Heart left ventricle (tissue), 16 donors: ENCODE measurements around the gene ATF4. TPM values are rescaled to one million over a fixed set of nuclear protein-coding genes. Genes with fewer than 3 reads are reported as not detected.

Experiments
- ATAC-seq, 4 donors: fragments of 200-7000 bp; cut with Tn5 transposase; one replicate each; pipeline ENCODE4 v1.9.1; 2020 to 2022; ENCODE audit warnings: moderate library complexity in 4 of 4, mild to moderate bottlenecking in 3 of 4, moderate number of reproducible peaks in 1 of 4
- DNase-seq, 5 donors: peaks; one replicate each; pipeline ENCODE4 v3.0.0-alpha.2; 2020
- H3K27ac ChIP-seq, 12 donors: fragments of 200-600 bp; sonication (generic) in 4 of 12; one replicate each; pipeline versions ENCODE4 v1.5.0 to v1.8.0; 2016 to 2022; ENCODE audit warnings: mild to moderate bottlenecking in 2 of 12
- H3K27me3 ChIP-seq, 9 donors: fragments of 200-600 bp; sonication (generic) in 2 of 9; one replicate each; pipeline versions ENCODE4 v1.5.1 to v1.8.0; 2016 to 2022; ENCODE audit warnings: mild to moderate bottlenecking in 3 of 9
- H3K36me3 ChIP-seq, 9 donors: fragments of 200-600 bp; sonication (generic) in 2 of 9; one replicate each; pipeline versions ENCODE4 v1.5.0 to v1.8.0; 2018 to 2022; ENCODE audit warnings: mild to moderate bottlenecking in 2 of 9
- H3K4me1 ChIP-seq, 12 donors: fragments of 200-600 bp; sonication (generic) in 4 of 12; one replicate each; pipeline versions ENCODE4 v1.5.0 to v1.8.0; 2016 to 2022; ENCODE audit warnings: mild to moderate bottlenecking in 3 of 12
- H3K4me3 ChIP-seq, 12 donors: fragments of 200-600 bp; sonication (generic) in 4 of 12; one replicate each; pipeline versions ENCODE4 v1.5.0 to v1.8.0; 2017 to 2022; ENCODE audit warnings: mild to moderate bottlenecking in 9 of 12, moderate library complexity in 4 of 12
- H3K9me3 ChIP-seq, 12 donors: fragments of 200-600 bp; sonication (generic) in 4 of 12; one replicate each; pipeline versions ENCODE4 v1.5.0 to v1.8.0; 2016 to 2022; ENCODE audit warnings: mild to moderate bottlenecking in 1 of 12
- CTCF ChIP-seq, 12 donors: fragments of 200-600 bp; sonication (generic) in 4 of 12; IDR thresholded peaks; one replicate each; pipeline versions ENCODE4 v1.5.0 to v1.8.0; 2018 to 2022; ENCODE audit warnings: antibody characterized with exemption in 12 of 12, mild to moderate bottlenecking in 5 of 12
- POLR2A ChIP-seq, 2 donors: fragments of 450-650 bp; IDR thresholded peaks; one replicate each; pipeline ENCODE4 v1.6.1; 2017; ENCODE audit warnings: antibody characterized with exemption in 2 of 2, mild to moderate bottlenecking in 2 of 2, moderate library complexity in 2 of 2
- WGBS, 4 donors: extraction: QIAGEN DNeasy Blood & Tissue Kit in 2 of 4; methylation state at CpG; one replicate each; pipeline versions ENCODE4 v1.1.5 to v1.1.7; 2013 to 2018; 5-methylcytosine and 5-hydroxymethylcytosine counted together
- intact Hi-C, 10 donors: fragments of 100-400 bp; cut with DNase I; formaldehyde crosslinking; loops; one replicate each; pipeline versions ENCODE4 v1.11.1 to v1.14.2; 2022
- polyA plus RNA-seq, 2 donors: library from polyadenylated mRNA; stranded (reverse); fragments of 200-250 nt; gene quantifications; one replicate each; pipeline ENCODE4 v1.2.3, GENCODE V29; 2013
- total RNA-seq, 9 donors: library from RNA; depleted of rRNA in 2 of 9; stranded (reverse); fragments of >200 nt in 2 of 9; fragmentation: NEBNext Ultra II Directional in 3 of 9; extraction: Animal tissue kit (Norgen Biotek cat#: 25700) in 3 of 9; gene quantifications; one replicate each; pipeline versions ENCODE4 v1.1.0 to v1.2.4, GENCODE V29; 2016 to 2023
- donor health status: ischemic (EF 13 %, LVEDD 7.1; RV severe dilation, severe dysfunction).
- donor health status: healthy with polysubstance abuse.
- donor health status: DM: no; HTN: yes; CAD: no.
- donor health status: DM: no; HTN: no; CAD: no.
- donor health status: ischemic (EF 25% LVEDD 6.9; RV normal size, moderate dysfunction).
- donor health status: ischemic (EF 25% LVEDD 5.7; RV mildly dilated, moderate dysfunction).
- donor health status: healthy.
- donor health status: DM: yes; HTN: yes; CAD: no.
- donor health status: ischemic (EF 35%, LVEDD 5.7; RV mildly dilated, moderate dysfunction).
- donor health status: nonischemic (EF 11% LVEDD 7.7; RV severe dilation, severe dysfunction).
- donor health status: DM: yes; HTN: yes; CAD: no.
- donor health status: PGD.
- donor health status: ischemic (EF 29% LVEDD 5.4; RV normal size, mild dysfunction).
- donor health status: nonischemic (EF 23%, LVEDD 6.1; RV moderate dilation, normal function).

The ATF4 gene
- total and polyA plus RNA-seq, 11 donors: 117 to 458 (median 176) TPM

GRCh38 chr22:39501644-39502108 is 18.7 kb upstream of the ATF4 start:
- Histone ChIP-seq H3K4me3 (peak overlapping the region; percentile 76 to 100 (median 96)), H3K9me3 (no peaks in the 10 kb centered on the region), H3K27me3 (no peaks in the 10 kb centered on the region), H3K4me1 (peaks cover 14 to 70% (median 49%) of the 10 kb centered on the region in 12 donors), H3K36me3 (peaks cover 5 to 30% (median 28%) of the 10 kb centered on the region in 9 donors), H3K27ac (peak overlapping the region; percentile 54 to 96 (median 92))
- peak in 1 of 2 donors; percentile 63 for TF ChIP-seq POLR2A (IDR thresholded peaks at IDR 0.05)
- TF ChIP-seq CTCF (IDR thresholded peaks at IDR 0.05): no peak
- 28 to 39% (median 32%) methylated on average over 10 to 13 of the region's 13 CpGs for WGBS, 4 donors
- ATAC-seq (no peak), DNase-seq (no peak)
- intact Hi-C loops: loop anchor here in 7 of 10 donors (1.0 to 10.0 kb wide), 6 partner anchors 17 to 104 kb away; partner anchors contain the start of genes ATF4 (in 4 of the 7) and TAB1 (in 2 of the 7)

- intact Hi-C loops: loop anchor here in 7 of 10 donors (1.0 to 10.0 kb wide), 6 partner anchors 17 to 105 kb away; partner anchors contain the start of genes ATF4 (in 3 of the 7) and TAB1 (in 2 of the 7)
- Histone ChIP-seq H3K4me1 (peaks cover 14 to 68% (median 48%) of the 10 kb centered on the region in 12 donors), H3K27ac (peak within 1 kb of the TSS; percentile 63 to 96 (median 92)), H3K4me3 (peak within 1 kb of the TSS; percentile 76 to 100 (median 96)), H3K36me3 (peaks cover 5 to 36% (median 33%) of the 10 kb centered on the region in 9 donors), H3K9me3 (no peaks in the 10 kb centered on the region), H3K27me3 (no peaks in the 10 kb centered on the region)
- no peak for TF ChIP-seq CTCF (IDR thresholded peaks at IDR 0.05)
- TF ChIP-seq POLR2A (IDR thresholded peaks at IDR 0.05): peak in 1 of 2 donors; percentile 41
- ATAC-seq (peak; percentile 96 to 98 (median 97)), DNase-seq (peak; percentile 98 to 99 (median 98))
- WGBS, 4 donors: 0 to 3% (median 1%) methylated on average over 14 to 58 of the region's 58 CpGs
Measured at GRCh38 chr22:39502109-39502788, 18.1 kb upstream of the ATF4 start, which contains the start of gene MIEF1. Gene MIEF1, plus strand, starts transcription at chr22:39502290. Its CDS starts 9,005 bp downstream, at chr22:39511295.

GRCh38 chr22:39502789-39503409 is 17.5 kb upstream of the ATF4 start:
- no peaks in the 10 kb centered on the region for H3K27me3 ChIP-seq
- no peaks in the 10 kb centered on the region for H3K9me3 ChIP-seq
- ATAC-seq (no peak), DNase-seq (no peak)
- 6 to 10% (median 8%) methylated on average over 18 of the region's 18 CpGs for WGBS, 4 donors
- peak overlapping the region; percentile 76 to 100 (median 96) for H3K4me3 ChIP-seq
- peaks cover 14 to 66% (median 43%) of the 10 kb centered on the region in 12 donors for H3K4me1 ChIP-seq
- peaks cover 5 to 42% (median 39%) of the 10 kb centered on the region in 9 donors for H3K36me3 ChIP-seq
- TF ChIP-seq CTCF (IDR thresholded peaks at IDR 0.05) (no peak), POLR2A (IDR thresholded peaks at IDR 0.05) (no peak)
- H3K27ac ChIP-seq: peak overlapping the region; percentile 63 to 96 (median 92)
- intact Hi-C loops: loop anchor here in 7 of 10 donors (1.0 to 10.0 kb wide), 6 partner anchors 16 to 106 kb away; partner anchors contain the start of genes ATF4 (in 3 of the 7) and TAB1 (in 2 of the 7)
